Measurements from ENCODE around the gene RALY.

- TF ChIP-seq CTCF (IDR thresholded peaks at IDR 0.05) (no peak), POLR2A (IDR thresholded peaks at IDR 0.05) (no peak)
Measured at GRCh38 chr20:33979094-33979493, 14.6 kb upstream of the RALY start.

Measured in uterus (tissue), 2 donors.